Erythroblast (primary cell): ENCODE measurements around the gene MIPOL1.

Source experiments
- GATA1 ChIP-seq: IDR thresholded peaks from 2 replicates; pipeline ENCODE4 v1.6.1; 2011; ENCODE audit warnings: low read depth, mild to moderate bottlenecking, control low read depth, low read length, moderate library complexity
- POLR2A ChIP-seq: IDR thresholded peaks from 2 replicates; pipeline ENCODE4 v1.6.1; 2011; ENCODE audit warnings: mild to moderate bottlenecking, low read length

GRCh38 chr14:37369425-37369824 lies 171.7 kb downstream of the MIPOL1 start:
- TF ChIP-seq POLR2A (no peak), GATA1 (no peak)
